Neuronal stem cell (in vitro differentiated cells): ENCODE measurements around the gene ZNF202.

Experiments
- DNase-seq: peaks from one replicate; pipeline ENCODE4 v3.0.0-alpha.2; 2013; ENCODE audit warnings: low spot score
- H2AFZ ChIP-seq: one replicate; pipeline ENCODE4 v1.6.1; 2013; ENCODE audit warnings: mild to moderate bottlenecking, low read length, inconsistent platforms
- H2AK5ac ChIP-seq: 2 replicates; pipeline ENCODE4 v1.6.1; 2013; ENCODE audit warnings: low read depth, mild to moderate bottlenecking, inconsistent platforms, low read length, moderate library complexity, mixed read lengths
- H2BK120ac ChIP-seq: 2 replicates; pipeline ENCODE4 v1.6.1; 2013; ENCODE audit warnings: low read depth, mild to moderate bottlenecking, inconsistent platforms, low read length, moderate library complexity, mixed read lengths
- H2BK12ac ChIP-seq: one replicate; pipeline ENCODE4 v1.6.1; 2013; ENCODE audit warnings: low read length, inconsistent platforms
- H2BK15ac ChIP-seq: 2 replicates; pipeline ENCODE4 v1.6.1; 2013; ENCODE audit warnings: mild to moderate bottlenecking, low read length, inconsistent platforms, mixed read lengths
- H2BK5ac ChIP-seq: one replicate; pipeline ENCODE4 v1.6.1; 2013; ENCODE audit warnings: inconsistent platforms, mild to moderate bottlenecking, low read length, moderate library complexity
- H3K14ac ChIP-seq: one replicate; pipeline ENCODE4 v1.6.1; 2013; ENCODE audit warnings: low read length, inconsistent platforms
- H3K18ac ChIP-seq: 2 replicates; pipeline ENCODE4 v1.6.1; 2013; ENCODE audit warnings: low read length, inconsistent platforms
- H3K23ac ChIP-seq: 2 replicates; pipeline ENCODE4 v1.6.1; 2013; ENCODE audit warnings: low read depth, mild to moderate bottlenecking, mixed read lengths, low read length, inconsistent platforms; ENCODE audit not compliant: poor library complexity
- H3K27ac ChIP-seq: replicated peaks from 3 replicates; pipeline ENCODE4 v1.5.1; 2013; ENCODE audit warnings: low read length, inconsistent platforms
- H3K27me3 ChIP-seq, 3 experiments: 2 replicates each; pipeline ENCODE4 v1.6.1; 2013; ENCODE audit warnings: low read length in 3 of 3, mild to moderate bottlenecking in 2 of 3, inconsistent platforms in 1 of 3, low read depth in 1 of 3, mixed read lengths in 1 of 3, moderate library complexity in 1 of 3; ENCODE audit not compliant: control insufficient read depth in 3 of 3, insufficient read depth in 3 of 3
- H3K36me3 ChIP-seq, 2 donors: replicated peaks in 1 of 2; 2 replicates each; pipeline ENCODE4 v1.6.1; 2013; ENCODE audit warnings: low read length in 2 of 2; ENCODE audit not compliant: control insufficient read depth in 2 of 2, insufficient read depth in 2 of 2
- H3K4ac ChIP-seq: 2 replicates; pipeline ENCODE4 v1.6.1; 2013; ENCODE audit warnings: inconsistent platforms, mild to moderate bottlenecking, low read length, moderate library complexity
- H3K4me1 ChIP-seq, 2 donors: 1 replicate in 1 of 2; 2 replicates in 1 of 2; pipeline ENCODE4 v1.6.1; 2013; ENCODE audit warnings: low read length in 2 of 2, low read depth in 1 of 2; ENCODE audit not compliant: control insufficient read depth in 2 of 2, insufficient read depth in 1 of 2
- H3K4me2 ChIP-seq: one replicate; pipeline ENCODE4 v1.6.1; 2013; ENCODE audit warnings: mild to moderate bottlenecking, low read length, inconsistent platforms; ENCODE audit not compliant: insufficient read depth, poor library complexity, severe bottlenecking
- H3K4me3 ChIP-seq, 2 donors: 2 replicates each; pipeline ENCODE4 v1.5.1; 2013; ENCODE audit warnings: low read length in 2 of 2, mild to moderate bottlenecking in 2 of 2, inconsistent platforms in 1 of 2, moderate library complexity in 1 of 2
- H3K79me1 ChIP-seq: one replicate; pipeline ENCODE4 v1.6.1; 2013; ENCODE audit warnings: low read depth, mild to moderate bottlenecking, inconsistent platforms, low read length, moderate library complexity
- H3K9ac ChIP-seq: one replicate; pipeline ENCODE4 v1.6.1; 2013; ENCODE audit warnings: mild to moderate bottlenecking, low read depth, low read length, inconsistent platforms; ENCODE audit not compliant: poor library complexity
- H3K9me3 ChIP-seq, 2 donors: replicated peaks in 1 of 2; 2 replicates each; pipeline versions ENCODE3 to v1.6.1; 2013; ENCODE audit warnings: low read length in 2 of 2, mild to moderate bottlenecking in 2 of 2, inconsistent platforms in 1 of 2, low read depth in 1 of 2, mixed read lengths in 1 of 2, moderate library complexity in 1 of 2; ENCODE audit not compliant: control insufficient read depth in 2 of 2, insufficient read depth in 1 of 2
- H4K8ac ChIP-seq: one replicate; pipeline ENCODE4 v1.6.1; 2013; ENCODE audit warnings: low read depth, mild to moderate bottlenecking, inconsistent platforms, low read length, moderate library complexity
- H4K91ac ChIP-seq: one replicate; pipeline ENCODE4 v1.6.1; 2013; ENCODE audit warnings: low read length, low read depth, mild to moderate bottlenecking, inconsistent platforms; ENCODE audit not compliant: poor library complexity
- WGBS, 2 donors: extraction: QIAGEN DNeasy Blood & Tissue Kit; methylation state at CpG; one replicate each; pipeline ENCODE4 v1.1.7; 2013; ENCODE audit warnings: missing lambda C conversion rate in 2 of 2, mixed read lengths in 1 of 2; ENCODE audit not compliant: insufficient read length in 2 of 2, insufficient replicate concordance in 1 of 2; ENCODE audit errors: extremely low coverage in 2 of 2; 5-methylcytosine and 5-hydroxymethylcytosine counted together

Gene ZNF202

DNA sequence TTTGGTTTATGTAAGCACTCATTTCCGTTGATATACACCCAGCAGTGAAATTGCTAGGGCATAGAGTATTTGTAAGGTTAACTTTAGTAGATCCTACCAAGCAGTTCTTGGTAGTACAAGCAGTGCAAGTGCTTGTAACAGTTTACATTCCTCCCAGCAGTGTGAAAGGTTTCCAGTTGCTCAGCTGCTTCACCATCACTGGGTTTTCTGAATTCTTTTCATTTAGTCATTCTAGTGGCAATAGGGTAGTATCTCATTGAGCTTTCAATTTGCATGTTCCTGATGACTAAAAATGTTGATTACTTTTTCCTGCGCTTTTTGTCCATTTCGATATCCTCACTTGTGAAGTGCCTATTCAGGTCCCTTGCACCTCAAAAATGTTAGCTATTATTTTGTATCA, 34.3 kb downstream of the ZNF202 start:
- no peak overlapping the region for H4K91ac ChIP-seq
- H3K27ac ChIP-seq, result no peak overlapping the region
- H2BK5ac ChIP-seq, result no peak overlapping the region
- no peak overlapping the region for H2AFZ ChIP-seq
- H2AK5ac ChIP-seq, result no peak overlapping the region
- no CpG with 5 or more reads among the region's 3 CpGs for WGBS, 2 donors
- no peaks in the 10 kb centered on the region for H3K36me3 ChIP-seq
- H3K4me2 ChIP-seq, result no peak overlapping the region
- no peak overlapping the region for H3K4me3 ChIP-seq
- no peak overlapping the region for H3K14ac ChIP-seq
- H3K4me1 ChIP-seq, result no peaks in the 10 kb centered on the region
- H2BK15ac ChIP-seq, result no peak overlapping the region
- H3K18ac ChIP-seq, result no peak overlapping the region
- H3K27me3 ChIP-seq, result peaks cover 0 to 21% (median 0%) of the 10 kb centered on the region in 3 experiments
- DNase-seq, result no peak
- no peak overlapping the region for H4K8ac ChIP-seq
- no peaks in the 10 kb centered on the region for H3K9me3 ChIP-seq
- H3K4ac ChIP-seq, result no peak overlapping the region
- H2BK120ac ChIP-seq, result no peak overlapping the region
- H3K9ac ChIP-seq, result no peak overlapping the region
- no peaks in the 10 kb centered on the region for H3K79me1 ChIP-seq
- no peak overlapping the region for H3K23ac ChIP-seq
- H2BK12ac ChIP-seq, result no peak overlapping the region

DNA sequence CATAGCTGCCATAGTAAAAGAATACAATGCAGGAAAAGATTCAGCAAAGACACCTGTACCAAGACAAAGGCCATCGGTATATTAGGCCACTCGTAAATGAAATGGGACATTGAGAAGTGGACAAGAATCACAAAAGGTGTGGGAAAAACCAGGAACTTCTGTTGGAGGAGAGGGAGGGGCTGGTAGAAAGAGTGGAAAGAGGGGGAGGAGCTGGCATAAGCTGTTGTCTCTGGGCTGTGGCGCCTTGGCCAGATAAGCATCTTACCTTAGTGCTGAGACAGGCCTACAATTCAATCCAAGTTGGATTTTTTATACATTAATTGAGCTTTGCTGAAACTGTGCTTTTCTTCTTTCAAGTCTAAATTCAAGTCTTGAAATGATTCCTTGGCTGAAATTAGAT, 37.1 kb downstream of the ZNF202 start:
- H4K91ac ChIP-seq, result no peak overlapping the region
- H2BK120ac ChIP-seq, result no peak overlapping the region
- no peak overlapping the region for H3K14ac ChIP-seq
- H3K36me3 ChIP-seq, result no peaks in the 10 kb centered on the region
- H3K23ac ChIP-seq, result no peak overlapping the region
- no peak overlapping the region for H2AK5ac ChIP-seq
- no peak overlapping the region for H3K4me2 ChIP-seq
- peaks cover 0 to 24% (median 0%) of the 10 kb centered on the region in 3 experiments for H3K27me3 ChIP-seq
- H2BK15ac ChIP-seq, result no peak overlapping the region
- H3K9me3 ChIP-seq, result no peaks in the 10 kb centered on the region
- WGBS, 2 donors, result no CpG with 5 or more reads among the region's 3 CpGs
- H2AFZ ChIP-seq, result no peak overlapping the region
- H3K9ac ChIP-seq, result no peak overlapping the region
- no peak overlapping the region for H3K4ac ChIP-seq
- H2BK5ac ChIP-seq, result no peak overlapping the region
- H3K4me1 ChIP-seq, result no peaks in the 10 kb centered on the region
- no peak overlapping the region for H3K18ac ChIP-seq
- H4K8ac ChIP-seq, result no peak overlapping the region
- no peak overlapping the region for H3K27ac ChIP-seq
- H3K79me1 ChIP-seq, result no peaks in the 10 kb centered on the region
- no peak overlapping the region for H2BK12ac ChIP-seq
- H3K4me3 ChIP-seq, result no peak overlapping the region
- DNase-seq, result no peak

GRCh38 chr11:123702696-123703095, 38.8 kb downstream of the ZNF202 start:
- Histone ChIP-seq H3K4ac (no peak overlapping the region), H3K4me2 (no peak overlapping the region), H3K9ac (no peak overlapping the region), H3K23ac (no peak overlapping the region), H4K8ac (no peak overlapping the region), H2BK120ac (no peak overlapping the region), H2AFZ (no peak overlapping the region), H3K14ac (no peak overlapping the region), H3K36me3 (no peaks in the 10 kb centered on the region), H2BK5ac (no peak overlapping the region), H3K18ac (no peak overlapping the region), H3K9me3 (no peaks in the 10 kb centered on the region), H3K4me3 (no peak overlapping the region), H3K79me1 (no peaks in the 10 kb centered on the region), H2BK15ac (no peak overlapping the region), H2BK12ac (no peak overlapping the region), H4K91ac (no peak overlapping the region), H3K4me1 (no peaks in the 10 kb centered on the region), H3K27ac (no peak overlapping the region), H2AK5ac (no peak overlapping the region), H3K27me3 (peaks cover 0 to 29% (median 0%) of the 10 kb centered on the region in 3 experiments)
- no CpG with 5 or more reads among the region's 2 CpGs for WGBS, 2 donors
- no peak for DNase-seq

- Histone ChIP-seq H2AK5ac (no peak overlapping the region), H3K14ac (no peak overlapping the region), H3K9ac (no peak overlapping the region), H3K18ac (no peak overlapping the region), H2AFZ (peak overlapping the region; percentile 33), H3K27ac (no peak overlapping the region), H3K4me1 (no peaks in the 10 kb centered on the region), H3K9me3 (no peaks in the 10 kb centered on the region), H3K27me3 (peaks cover 0 to 29% (median 0%) of the 10 kb centered on the region in 3 experiments), H2BK15ac (no peak overlapping the region), H4K91ac (no peak overlapping the region), H4K8ac (no peak overlapping the region), H2BK120ac (no peak overlapping the region), H3K4me3 (no peak overlapping the region), H2BK5ac (no peak overlapping the region), H2BK12ac (no peak overlapping the region), H3K4me2 (no peak overlapping the region), H3K23ac (no peak overlapping the region), H3K4ac (no peak overlapping the region), H3K36me3 (no peaks in the 10 kb centered on the region), H3K79me1 (no peaks in the 10 kb centered on the region)
- DNase-seq, result no peak
- WGBS, 2 donors, result no CpG with 5 or more reads among the region's 9 CpGs
Measured at GRCh38 chr11:123702139-123702538, 39.3 kb downstream of the ZNF202 start.
